T-cell (primary cell): ENCODE measurements around the gene GBP1. TPM values are rescaled to one million over a fixed set of nuclear protein-coding genes. Genes with fewer than 3 reads are reported as not detected.
"Not testable (repeated sequence)": the region's sequence is repeated elsewhere in the genome, so short reads cannot be mapped to it uniquely, and the experiment has no call there.

Experiments used
- ATAC-seq, 4 experiments: fragments of 200-7000 bp in 3 of 4; fragments of 150-1000 bp in 1 of 4; cut with Tn5 transposase; replicated peaks in 1 of 4; 1 replicate in 3 of 4; 2 replicates in 1 of 4; pipeline ENCODE4 v1.10.0; 2021; ENCODE audit warnings: moderate library complexity in 3 of 4, mild to moderate bottlenecking in 2 of 4, moderate number of reproducible peaks in 1 of 4
- CTCF ChIA-PET, 2 donors: fragments of 300-600 bp; sonication (Branson Sonifier 250); formaldehyde crosslinking; loops; one replicate each; lab custom pipeline; 2022; ENCODE audit warnings: antibody characterized with exemption in 2 of 2; lab: Charles Lee
- POLR2A ChIA-PET, 2 donors: fragments of 300-600 bp; sonication (Branson Sonifier 250); formaldehyde crosslinking; loops; one replicate each; lab custom pipeline; 2022; ENCODE audit warnings: antibody characterized with exemption in 2 of 2; lab: Charles Lee
- DNase-seq, 35 experiments: peaks; one replicate each; pipeline versions ENCODE4 v3.0.0 to v3.0.0-alpha.2; 2013 to 2023
- H3K27ac ChIP-seq: one replicate; pipeline ENCODE4 v1.5.1; 2013; ENCODE audit warnings: low read length
- H3K27me3 ChIP-seq, 2 experiments: replicated peaks in 1 of 2; 1 replicate in 1 of 2; 2 replicates in 1 of 2; pipeline versions ENCODE4 v1.6.1 to v1.7.0; 2013; ENCODE audit warnings: low read length in 1 of 2, mixed read lengths in 1 of 2; ENCODE audit not compliant: control insufficient read depth in 2 of 2, insufficient read depth in 2 of 2; ENCODE audit errors: extremely low read depth in 1 of 2
- H3K36me3 ChIP-seq, 2 donors: 1 replicate in 1 of 2; 2 replicates in 1 of 2; pipeline versions ENCODE4 v1.6.1 to v1.7.0; 2013; ENCODE audit warnings: low read length in 1 of 2; ENCODE audit not compliant: control insufficient read depth in 2 of 2, insufficient read depth in 1 of 2; ENCODE audit errors: extremely low read depth in 1 of 2
- H3K4me1 ChIP-seq, 2 experiments: 1 replicate in 1 of 2; 2 replicates in 1 of 2; pipeline versions ENCODE4 v1.6.1 to v1.7.0; 2013; ENCODE audit warnings: low read length in 2 of 2, mixed read lengths in 1 of 2; ENCODE audit not compliant: insufficient read depth in 2 of 2, control insufficient read depth in 1 of 2; ENCODE audit errors: extremely low read depth in 1 of 2
- H3K4me3 ChIP-seq, 2 donors: 1 replicate in 1 of 2; 2 replicates in 1 of 2; pipeline versions ENCODE4 v1.5.1 to v1.7.0; 2013; ENCODE audit warnings: mild to moderate bottlenecking in 2 of 2, low read length in 1 of 2, moderate library complexity in 1 of 2; ENCODE audit not compliant: control insufficient read depth in 1 of 2; ENCODE audit errors: extremely low read depth in 1 of 2
- H3K9me3 ChIP-seq: 2 replicates; pipeline ENCODE4 v1.7.0; 2013
- H3K27ac Mint-ChIP-seq, 2 donors: one replicate each; pipeline ENCODE4 v1.8.0; 2020 to 2021; ENCODE audit warnings: mild to moderate bottlenecking in 2 of 2, mixed read lengths in 2 of 2
- H3K27me3 Mint-ChIP-seq, 2 donors: one replicate each; pipeline ENCODE4 v1.8.0; 2021 to 2022; ENCODE audit warnings: mixed read lengths in 2 of 2
- H3K36me3 Mint-ChIP-seq: one replicate; pipeline ENCODE4 v1.8.0; 2021; ENCODE audit warnings: mixed read lengths
- H3K4me1 Mint-ChIP-seq, 3 donors: one replicate each; pipeline ENCODE4 v1.8.0; 2020 to 2022; ENCODE audit warnings: mixed read lengths in 3 of 3, mild to moderate bottlenecking in 1 of 3
- H3K4me3 Mint-ChIP-seq, 3 donors: one replicate each; pipeline ENCODE4 v1.8.0; 2020 to 2022; ENCODE audit warnings: mild to moderate bottlenecking in 3 of 3, mixed read lengths in 3 of 3, moderate library complexity in 3 of 3
- H3K9me3 Mint-ChIP-seq, 3 donors: one replicate each; pipeline ENCODE4 v1.8.0; 2020 to 2022; ENCODE audit warnings: mixed read lengths in 3 of 3
- WGBS: methylation state at CpG from one replicate; pipeline ENCODE4 v1.1.5; 2013; ENCODE audit warnings: missing lambda C conversion rate; ENCODE audit not compliant: insufficient coverage; 5-methylcytosine and 5-hydroxymethylcytosine counted together
- total RNA-seq, 35 experiments: library from RNA in 6 of 35; stranded (reverse) in 6 of 35; fragments of 120-200 nt in 1 of 35; gene quantifications; one replicate each; pipeline versions ENCODE4 v1.2.1 to v1.2.4 and lab custom pipeline; 2013 to 2026

Gene GBP1
- total RNA-seq, 5 donors from 2014 or later (not counting 1 experiment from before 2014, with no cell fraction given), result 29.5 to 57.8 (median 53.5) TPM

DNA sequence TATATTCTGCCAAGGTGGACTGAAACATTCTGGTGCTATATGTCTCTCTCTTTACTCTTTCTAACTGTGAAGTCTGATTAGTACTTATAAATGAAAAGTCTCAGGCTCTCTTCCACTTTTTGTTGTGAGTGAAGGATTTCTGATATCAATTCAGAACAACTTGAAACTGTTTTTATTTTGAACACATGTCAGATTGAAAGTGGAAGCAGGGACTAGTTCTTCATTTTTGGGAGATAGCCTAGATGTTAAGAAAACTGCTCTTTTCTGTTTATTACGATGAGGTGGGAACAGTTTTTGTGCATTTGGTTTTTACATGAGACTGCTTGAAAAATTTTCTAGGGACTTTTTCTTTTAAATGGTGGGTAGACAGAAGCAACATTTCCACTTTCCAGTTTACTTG lies 27.8 kb downstream of the GBP1 start:
- POLR2A ChIA-PET, result no interaction called here
- H3K27me3 ChIP-seq, result no peaks in the 10 kb centered on the region
- H3K4me1 Mint-ChIP-seq, result peaks cover 61 to 68% (median 66%) of the 10 kb centered on the region in 3 donors

DNA sequence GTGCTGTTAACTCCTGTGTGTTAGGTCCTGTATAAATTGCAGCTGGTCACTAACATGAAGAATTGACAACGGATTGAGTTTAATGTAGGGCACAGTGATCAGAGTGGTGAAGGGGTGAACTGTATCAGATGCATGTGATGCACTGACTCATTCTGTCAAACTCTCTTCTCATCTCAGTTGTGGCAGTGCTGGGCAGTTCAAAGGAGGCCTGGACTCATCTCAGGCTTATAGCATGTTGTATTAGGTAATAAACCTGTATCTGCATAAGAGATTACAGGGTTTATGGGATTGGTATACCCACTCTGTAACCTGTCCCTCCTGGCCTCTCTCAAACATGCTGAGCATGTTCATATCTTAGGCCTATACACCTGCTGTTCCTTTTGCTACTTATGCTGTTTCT lies 29.9 kb downstream of the GBP1 start:
- POLR2A ChIA-PET, result no interaction called here
- peak overlapping the region; percentile 88 to 90 for H3K27ac Mint-ChIP-seq
- Histone ChIP-seq H3K4me3 (no peak overlapping the region), H3K36me3 (peaks cover 0 to 6% of the 10 kb centered on the region in 2 donors), H3K27ac (no peak overlapping the region), H3K9me3 (no peaks in the 10 kb centered on the region), H3K4me1 (peaks cover 3 to 14% of the 10 kb centered on the region in 2 experiments), H3K27me3 (no peaks in the 10 kb centered on the region)
- WGBS, result 83% methylated on average over 1 of the region's 1 CpG
- H3K4me1 Mint-ChIP-seq, result peaks cover 61 to 73% (median 70%) of the 10 kb centered on the region in 3 donors
- H3K27me3 Mint-ChIP-seq, result no peaks in the 10 kb centered on the region
- H3K4me3 Mint-ChIP-seq, result no peak overlapping the region
- peaks cover 0 to 27% (median 22%) of the 10 kb centered on the region in 3 donors for H3K9me3 Mint-ChIP-seq
- peaks cover 22% of the 10 kb centered on the region for H3K36me3 Mint-ChIP-seq
- no peak for ATAC-seq
- CTCF ChIA-PET, result no interaction called here
- DNase-seq, result no peak

More for the DNA sequence above, 27.8 kb downstream of the GBP1 start:
- H3K36me3 ChIP-seq, result peaks cover 0 to 6% of the 10 kb centered on the region in 2 donors
- H3K4me3 Mint-ChIP-seq, result no peak overlapping the region
- H3K9me3 ChIP-seq, result no peaks in the 10 kb centered on the region
- H3K27ac Mint-ChIP-seq, result no peak overlapping the region
- no peak overlapping the region for H3K4me3 ChIP-seq
- CTCF ChIA-PET, result interaction anchor here in 1 of 2 donors (0.5 kb wide), 1 partner anchor 39 kb away, joined by 4 read pairs; no protein-coding TSS in a partner anchor
- DNase-seq (no peak), ATAC-seq (no peak)
- peaks cover 2 to 10% (median 6%) of the 10 kb centered on the region in 3 donors for H3K9me3 Mint-ChIP-seq
- H3K27me3 Mint-ChIP-seq, result no peaks in the 10 kb centered on the region
- H3K27ac ChIP-seq, result no peak overlapping the region
- WGBS, result 100% methylated on average over 1 of the region's 1 CpG
- H3K4me1 ChIP-seq, result peaks cover 3 to 14% of the 10 kb centered on the region in 2 experiments
- H3K36me3 Mint-ChIP-seq, result peaks cover 6% of the 10 kb centered on the region

DNA sequence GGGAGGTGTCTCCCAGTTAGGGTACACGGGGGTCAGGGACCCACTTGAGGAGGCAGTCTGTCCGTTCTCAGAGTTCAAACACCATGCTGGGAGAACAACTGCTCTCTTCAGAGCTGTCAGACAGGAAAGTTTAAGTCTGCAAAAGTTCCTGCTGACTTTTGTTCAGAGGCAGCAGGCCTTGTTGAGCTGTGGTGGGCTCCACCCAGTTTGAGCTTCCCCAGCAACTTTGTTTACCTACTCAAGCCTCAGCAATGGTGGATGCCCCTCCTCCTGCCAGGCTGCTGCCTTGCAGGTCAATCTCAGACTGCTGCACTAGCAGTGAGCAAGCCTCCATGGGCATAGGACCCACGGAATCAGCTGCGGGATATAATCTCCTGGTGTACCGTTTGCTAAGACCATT lies 31.0 kb downstream of the GBP1 start:
- 65% methylated on average over 3 of the region's 5 CpGs for WGBS
- peak overlapping the region in 1 of 2 donors; percentile 23 for H3K4me3 ChIP-seq

DNA sequence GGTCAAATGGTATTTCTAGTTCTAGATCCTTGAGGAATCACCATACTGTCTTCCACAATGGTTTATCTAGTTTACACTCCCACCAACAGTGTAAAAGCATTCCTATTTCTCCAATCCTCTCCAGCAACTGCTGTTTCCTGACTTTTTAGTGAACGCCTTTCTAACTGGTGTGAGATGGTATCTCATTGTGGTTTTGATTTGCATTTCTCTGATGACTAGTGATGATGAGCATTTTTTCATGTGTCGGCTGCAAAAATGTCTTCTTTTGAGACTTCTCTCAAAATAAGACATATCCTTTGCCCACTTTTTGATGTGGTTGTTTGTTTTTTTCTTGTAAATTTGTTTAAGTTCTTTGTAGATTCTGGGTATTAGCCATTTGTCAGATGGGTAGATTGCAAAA lies 36.0 kb downstream of the GBP1 start:
- no CpG with 5 or more reads among the region's 2 CpGs for WGBS
- ATAC-seq (peak in 2 of 4 experiments; percentile 35 to 51), DNase-seq (peak in 2 of 35 experiments; percentile 9 to 24)
- H3K27ac ChIP-seq, H3K36me3 ChIP-seq, H3K27me3 Mint-ChIP-seq, H3K4me1 ChIP-seq, POLR2A ChIA-PET, H3K4me3 ChIP-seq, H3K9me3 ChIP-seq, H3K27me3 ChIP-seq: not testable (repeated sequence)
- Mint-ChIP-seq H3K27ac (peak overlapping the region; percentile 62 to 86), H3K4me1 (peaks cover 48 to 63% (median 49%) of the 10 kb centered on the region in 3 donors), H3K36me3 (peaks cover 29% of the 10 kb centered on the region), H3K4me3 (peak overlapping the region in 1 of 3 donors; percentile 47), H3K9me3 (peaks cover 11 to 37% (median 32%) of the 10 kb centered on the region in 3 donors)
- CTCF ChIA-PET, result interaction anchor here in 1 of 2 donors (0.6 kb wide), 1 partner anchor 784 kb away, joined by 3 read pairs; no protein-coding TSS in a partner anchor

More for the DNA sequence above, 31.0 kb downstream of the GBP1 start:
- H3K36me3 Mint-ChIP-seq, result peaks cover 23% of the 10 kb centered on the region
- DNase-seq, result peak in 20 of 35 experiments; percentile 2 to 59 (median 22)
- ATAC-seq, result peak; percentile 42 to 92 (median 86)
- H3K27ac ChIP-seq, result peak overlapping the region; percentile 47
- CTCF ChIA-PET, result interaction anchor here in 1 of 2 donors (0.5 kb wide), 1 partner anchor 176 kb away, joined by 3 read pairs; no protein-coding TSS in a partner anchor
- H3K9me3 Mint-ChIP-seq, result peaks cover 0 to 27% (median 26%) of the 10 kb centered on the region in 3 donors
- peak overlapping the region; percentile 37 to 67 (median 43) for H3K4me3 Mint-ChIP-seq
- POLR2A ChIA-PET, result interaction anchor here in 1 of 2 donors (1.1 kb wide), 1 partner anchor 12 kb away, joined by 6 read pairs; no protein-coding TSS in a partner anchor
- not testable (repeated sequence) for H3K9me3 ChIP-seq, H3K36me3 ChIP-seq, H3K27me3 ChIP-seq, H3K27me3 Mint-ChIP-seq
- H3K4me1 Mint-ChIP-seq, result peaks cover 62 to 74% (median 70%) of the 10 kb centered on the region in 3 donors
- peak overlapping the region; percentile 88 to 90 for H3K27ac Mint-ChIP-seq
- peaks cover 3 to 14% of the 10 kb centered on the region in 2 experiments for H3K4me1 ChIP-seq

DNA sequence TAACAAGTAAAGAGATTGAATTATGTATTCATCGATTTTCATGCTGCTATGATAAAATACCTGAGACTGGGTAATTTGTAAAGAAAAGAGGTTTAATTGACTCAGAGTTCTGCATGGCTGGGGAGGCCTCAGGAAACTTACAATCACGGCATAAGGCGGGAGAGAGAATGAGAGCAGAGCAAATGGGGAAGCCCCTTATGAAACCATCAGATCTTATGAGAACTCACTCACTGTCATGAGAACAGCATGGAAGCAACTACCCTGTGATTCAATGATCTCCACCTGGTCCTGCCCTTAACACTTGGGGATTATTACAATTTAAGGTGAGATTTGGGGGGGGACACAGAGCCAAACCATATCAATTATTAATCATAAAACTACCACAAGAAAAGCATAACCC lies 39.1 kb downstream of the GBP1 start:
- Histone ChIP-seq H3K27me3 (no peaks in the 10 kb centered on the region), H3K9me3 (peaks cover 4% of the 10 kb centered on the region), H3K27ac (no peak overlapping the region), H3K4me1 (peaks cover 8% of the 10 kb centered on the region in 2 experiments), H3K4me3 (no peak overlapping the region), H3K36me3 (no peaks in the 10 kb centered on the region)
- Mint-ChIP-seq H3K27me3 (no peaks in the 10 kb centered on the region), H3K9me3 (peaks cover 11 to 22% (median 12%) of the 10 kb centered on the region in 3 donors), H3K4me1 (peaks cover 32 to 50% (median 46%) of the 10 kb centered on the region in 3 donors), H3K27ac (no peak overlapping the region), H3K36me3 (peaks cover 22% of the 10 kb centered on the region), H3K4me3 (no peak overlapping the region)
- 58% methylated on average over 2 of the region's 3 CpGs for WGBS
- ATAC-seq (no peak), DNase-seq (no peak)
- ChIA-PET CTCF (no interaction called here), POLR2A (no interaction called here)

DNA sequence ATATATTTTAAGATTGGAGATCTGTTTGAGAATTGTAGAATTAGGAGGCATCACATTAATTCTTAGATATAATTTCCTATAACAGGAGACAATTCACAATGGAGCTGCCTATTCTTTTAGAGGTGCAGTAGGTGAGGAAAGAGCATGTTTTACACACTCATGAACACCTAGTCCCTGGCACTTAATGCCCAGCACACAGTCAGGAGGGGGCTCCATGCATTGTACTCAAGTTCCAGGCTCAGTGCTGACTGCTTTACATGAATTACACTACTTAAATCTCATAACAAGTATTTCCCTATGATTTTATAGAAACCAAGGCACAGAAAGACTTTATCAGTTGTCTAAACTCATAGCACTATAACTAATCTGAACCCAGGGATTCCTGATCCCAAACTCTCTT lies 42.0 kb downstream of the GBP1 start:
- peak in 1 of 35 experiments; percentile 27 for DNase-seq
- peak overlapping the region; percentile 80 to 96 (median 92) for H3K4me3 Mint-ChIP-seq
- H3K4me1 Mint-ChIP-seq, result peaks cover 36 to 51% (median 47%) of the 10 kb centered on the region in 3 donors

More for the DNA sequence above, 42.0 kb downstream of the GBP1 start:
- ChIA-PET CTCF (interaction anchor here in 1 of 2 donors (0.6 to 2.3 kb wide), 5 partner anchors 25 to 130 kb away, joined by 3 to 15 read pairs (median 4); no protein-coding TSS in a partner anchor), POLR2A (interaction anchor here (0.6 to 1.7 kb wide), 5 partner anchors 38 to 288 kb away, joined by 3 to 10 read pairs (median 4); no protein-coding TSS in a partner anchor)
- peaks cover 37% of the 10 kb centered on the region for H3K36me3 Mint-ChIP-seq
- Histone ChIP-seq H3K4me1 (peaks cover 14 to 21% of the 10 kb centered on the region in 2 experiments), H3K4me3 (peak overlapping the region; percentile 57 to 77), H3K9me3 (peaks cover 4% of the 10 kb centered on the region), H3K27ac (peak overlapping the region; percentile 88), H3K27me3 (no peaks in the 10 kb centered on the region), H3K36me3 (peaks cover 7 to 20% of the 10 kb centered on the region in 2 donors)
- H3K27ac Mint-ChIP-seq, result peak overlapping the region; percentile 95 to 97
- ATAC-seq, result no peak
- no peaks in the 10 kb centered on the region for H3K27me3 Mint-ChIP-seq
- peaks cover 5 to 11% (median 11%) of the 10 kb centered on the region in 3 donors for H3K9me3 Mint-ChIP-seq
